GM12878 (cell line): ENCODE results near the gene MEIOSIN. TPM values are rescaled to one million over a fixed set of nuclear protein-coding genes. Genes with fewer than 3 reads are reported as not detected.

Experiments used
- CHD1 ChIP-seq: IDR thresholded peaks from 2 replicates; pipeline ENCODE4 v1.6.1; 2012; ENCODE audit warnings: low read depth, low read length, improper control_type of control experiment
- CHD4 ChIP-seq: fragments of 200-600 bp; sonication (generic); IDR thresholded peaks from 2 replicates; pipeline ENCODE4 v1.6.1; 2016; ENCODE audit warnings: mild to moderate bottlenecking
- ESRRA ChIP-seq: IDR thresholded peaks from 2 replicates; pipeline ENCODE4 v1.6.1; 2012; ENCODE audit warnings: mild to moderate bottlenecking, low read length, improper control_type of control experiment
- ETV6 ChIP-seq, 2 experiments: fragments of 450-650 bp in 1 of 2; IDR thresholded peaks in 1 of 2; conservative IDR thresholded peaks in 1 of 2; 2 replicates each; pipeline ENCODE4 v1.6.1; 2014; ENCODE audit warnings: antibody characterized with exemption in 1 of 2, borderline replicate concordance in 1 of 2, low read depth in 1 of 2, mild to moderate bottlenecking in 1 of 2, moderate library complexity in 1 of 2
- FOS ChIP-seq: IDR thresholded peaks from 3 replicates; pipeline ENCODE4 v1.6.1; 2011; ENCODE audit warnings: borderline replicate concordance; ENCODE audit not compliant: insufficient read length; ENCODE audit errors: extremely low read depth
- GATAD2B ChIP-seq: fragments of 450-650 bp; conservative IDR thresholded peaks from 2 replicates; pipeline ENCODE4 v1.6.1; 2017; ENCODE audit warnings: low read depth, mild to moderate bottlenecking, moderate library complexity
- HCFC1 ChIP-seq: fragments of 150-350 bp; IDR thresholded peaks from 2 replicates; pipeline ENCODE4 v1.6.1; 2014; ENCODE audit warnings: low read length
- HDAC2 ChIP-seq: fragments of 200-600 bp; sonication (generic); IDR thresholded peaks from 2 replicates; pipeline ENCODE4 v1.6.1; 2017
- IRF5 ChIP-seq: fragments of 450-650 bp; IDR thresholded peaks from 2 replicates; pipeline ENCODE4 v1.6.1; 2017; ENCODE audit warnings: borderline replicate concordance
- KLF5 ChIP-seq: fragments of 450-650 bp; IDR thresholded peaks from 2 replicates; pipeline ENCODE4 v1.6.1; 2014; ENCODE audit warnings: mild to moderate bottlenecking; ENCODE audit not compliant: partially characterized antibody
- PAX5 ChIP-seq: IDR thresholded peaks from 2 replicates; pipeline ENCODE4 v1.6.1; 2011; ENCODE audit warnings: low read depth, low read length, borderline replicate concordance
- PKNOX1 ChIP-seq: fragments of 450-650 bp; IDR thresholded peaks from 2 replicates; pipeline ENCODE4 v1.6.1; 2016; ENCODE audit warnings: mild to moderate bottlenecking
- PML ChIP-seq: IDR thresholded peaks from 2 replicates; pipeline ENCODE4 v1.6.1; 2012; ENCODE audit warnings: low read length, inconsistent platforms
- POLR2AphosphoS2 ChIP-seq: IDR thresholded peaks from 2 replicates; pipeline ENCODE4 v1.6.1; 2011; ENCODE audit warnings: low read depth, mild to moderate bottlenecking, low read length, improper control_type of control experiment, moderate library complexity
- RCOR1 ChIP-seq: conservative IDR thresholded peaks from 2 replicates; pipeline ENCODE4 v1.6.1; 2012; ENCODE audit warnings: low read depth, low read length, improper control_type of control experiment
- RELA ChIP-seq: fragments of 450-650 bp; IDR thresholded peaks from 2 replicates; pipeline ENCODE4 v1.8.0; 2014; ENCODE audit warnings: borderline replicate concordance; ENCODE audit not compliant: partially characterized antibody
- SP1 ChIP-seq: IDR thresholded peaks from one replicate; pipeline ENCODE4 v1.6.1; 2011; ENCODE audit warnings: low read depth, low read length
- STAT3 ChIP-seq: IDR thresholded peaks from 2 replicates; pipeline ENCODE4 v1.6.1; 2011; ENCODE audit warnings: low read depth, low read length, improper control_type of control experiment
- ZBTB11 ChIP-seq: fragments of 450-650 bp; formaldehyde crosslinking; IDR thresholded peaks from 2 replicates; pipeline ENCODE4 v1.5.0; 2022; ENCODE audit warnings: mild to moderate bottlenecking, missing genetic modification characterization
- ZBTB33 ChIP-seq: fragments of 450-650 bp; IDR thresholded peaks from 2 replicates; pipeline ENCODE4 v1.6.1; 2017; ENCODE audit warnings: mild to moderate bottlenecking
- ZNF207 ChIP-seq: fragments of 450-650 bp; IDR thresholded peaks from 2 replicates; pipeline ENCODE4 v1.6.1; 2014; ENCODE audit warnings: antibody characterized with exemption, mild to moderate bottlenecking, borderline replicate concordance
- ZNF217 ChIP-seq: fragments of 450-650 bp; IDR thresholded peaks from 2 replicates; pipeline ENCODE4 v1.6.1; 2017; ENCODE audit warnings: antibody characterized with exemption, mild to moderate bottlenecking
- ZNF622 ChIP-seq: fragments of 450-650 bp; IDR thresholded peaks from 2 replicates; pipeline ENCODE4 v1.6.1; 2017; ENCODE audit warnings: mild to moderate bottlenecking, inconsistent platforms
- polyA plus RNA-seq, 11 experiments: library from polyadenylated mRNA; depleted of rRNA in 4 of 11; unstranded in 6 of 11; stranded (reverse) in 5 of 11; fragments of >200 nt; fragmentation: Nextera tagmentation in 4 of 11; fragmentation: Illumina TruSeq in 1 of 11; extraction: Ambion mirVana in 4 of 11; extraction: Trizol in 1 of 11; gene quantifications; 1 replicate in 1 of 11; 2 replicates in 10 of 11; pipeline versions ENCODE4 v1.2.1 to v1.2.3, GENCODE V29; 2011 to 2016; ENCODE audit warnings: inconsistent platforms in 2 of 11, missing spikeins in 2 of 11, low read depth in 1 of 11
- total RNA-seq, 4 experiments: library from RNA; depleted of rRNA in 3 of 4; stranded (reverse); fragments of >200 nt in 3 of 4; fragmentation: Illumina TruSeq in 1 of 4; extraction: Trizol in 1 of 4; gene quantifications; 2 replicates each; pipeline versions ENCODE4 v1.2.1 to v1.2.3, GENCODE V29; 2013 to 2021

MEIOSIN gene
- total and polyA plus RNA-seq, 10 of the 15 experiments (the other 5 are each of a cell fraction or from before 2014, with no cell fraction given) = 0.05 to 0.66 (median 0.14) TPM; not detected in 4

- TF ChIP-seq ZBTB33 (peak; percentile 99), CHD4 (no peak), ZNF207 (peak; percentile 61; the same call in 1 of the 2 replicates), SP1 (peak; percentile 88), ETV6 (conservative IDR thresholded peaks at IDR 0.05 in 1 of 2, IDR thresholded peaks at IDR 0.05 in 1 of 2; ENCODE audit: borderline replicate concordance in 1 of 2, low read depth in 1 of 2) (no peak), STAT3 (no peak), RELA (peak; percentile 95), HDAC2 (no peak), PKNOX1 (peak; percentile 98), HCFC1 (peak; percentile 12; the same call in 1 of the 2 replicates), GATAD2B (peak; percentile 32; the same call in 1 of the 2 replicates), ESRRA (0 out of 2 replicates have a peak, but pooled peaks have one; percentile 63), PML (peak; percentile 58; the same call in 1 of the 2 replicates), ZNF217 (no peak), IRF5 (no peak), ZNF622 (no peak), KLF5 (peak; percentile 87), CHD1 (no peak), PAX5 (peak; percentile 76; the same call in 1 of the 2 replicates), ZBTB11 (no peak), RCOR1 (no peak), POLR2AphosphoS2 (peak; percentile 95), FOS (peak; percentile 37)
Measured at GRCh38 chr19:45717131-45717982, 15.9 kb upstream of the MEIOSIN start (continued).
